ENCODE measurements around the gene SMURF2. TPM values are rescaled to one million over a fixed set of nuclear protein-coding genes. Genes with fewer than 3 reads are reported as not detected.
A peak's percentile ranks its signal among the peaks of the same experiment; 100 is the strongest.

Gene SMURF2
- total and polyA plus RNA-seq, 10 donors = 5.4 to 35.7 (median 25.0) TPM

DNA sequence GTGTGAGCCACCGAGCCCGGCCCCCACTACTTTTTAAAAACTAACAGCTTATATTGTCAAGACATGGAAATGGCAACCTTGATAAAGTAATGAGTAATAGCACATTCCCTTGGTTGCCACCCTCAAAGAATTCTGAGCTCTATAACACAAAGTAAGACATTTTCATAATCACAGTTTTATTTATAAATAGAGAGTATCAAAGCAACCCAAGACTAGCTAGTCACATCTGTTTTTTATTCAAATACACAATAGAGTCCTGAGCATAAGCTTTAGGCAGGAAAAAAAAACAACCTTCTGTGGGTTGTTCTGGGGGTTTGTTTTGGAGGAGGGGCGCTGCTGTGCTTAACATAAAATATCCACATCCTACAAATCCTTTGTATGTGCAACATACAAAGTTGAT is 86.7 kb downstream of the SMURF2 start:
- TF ChIP-seq POLR2AphosphoS5 (IDR thresholded peaks at IDR 0.05) (no peak), POLR2A (IDR thresholded peaks at IDR 0.05) (no peak)
- TF ChIP-seq, protein P1, sequence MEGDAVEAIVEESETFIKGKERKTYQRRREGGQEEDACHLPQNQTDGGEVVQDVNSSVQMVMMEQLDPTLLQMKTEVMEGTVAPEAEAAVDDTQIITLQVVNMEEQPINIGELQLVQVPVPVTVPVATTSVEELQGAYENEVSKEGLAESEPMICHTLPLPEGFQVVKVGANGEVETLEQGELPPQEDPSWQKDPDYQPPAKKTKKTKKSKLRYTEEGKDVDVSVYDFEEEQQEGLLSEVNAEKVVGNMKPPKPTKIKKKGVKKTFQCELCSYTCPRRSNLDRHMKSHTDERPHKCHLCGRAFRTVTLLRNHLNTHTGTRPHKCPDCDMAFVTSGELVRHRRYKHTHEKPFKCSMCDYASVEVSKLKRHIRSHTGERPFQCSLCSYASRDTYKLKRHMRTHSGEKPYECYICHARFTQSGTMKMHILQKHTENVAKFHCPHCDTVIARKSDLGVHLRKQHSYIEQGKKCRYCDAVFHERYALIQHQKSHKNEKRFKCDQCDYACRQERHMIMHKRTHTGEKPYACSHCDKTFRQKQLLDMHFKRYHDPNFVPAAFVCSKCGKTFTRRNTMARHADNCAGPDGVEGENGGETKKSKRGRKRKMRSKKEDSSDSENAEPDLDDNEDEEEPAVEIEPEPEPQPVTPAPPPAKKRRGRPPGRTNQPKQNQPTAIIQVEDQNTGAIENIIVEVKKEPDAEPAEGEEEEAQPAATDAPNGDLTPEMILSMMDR (IDR thresholded peaks at IDR 0.05 in 8 of 11, conservative IDR thresholded peaks at IDR 0.05 in 3 of 11) = no peak
- H3K27ac ChIP-seq = no peak overlapping the region
- H3K9me3 ChIP-seq = no peaks in the 10 kb centered on the region
- intact Hi-C loops (cut with DNase I; ENCODE audit: low total_unique reads) = no loop called here
- no peak overlapping the region for H3K4me3 ChIP-seq
- DNase-seq = no peak
- no peaks in the 10 kb centered on the region for H3K27me3 ChIP-seq (replicated peaks in 1 of 7)
- 94 to 98% (median 97%) methylated on average over 3 of the region's 3 CpGs for WGBS, 5 donors
- peaks cover 0 to 75% (median 40%) of the 10 kb centered on the region in 6 donors for H3K36me3 ChIP-seq
- peaks cover 0 to 20% (median 6%) of the 10 kb centered on the region in 6 donors for H3K4me1 ChIP-seq

DNA sequence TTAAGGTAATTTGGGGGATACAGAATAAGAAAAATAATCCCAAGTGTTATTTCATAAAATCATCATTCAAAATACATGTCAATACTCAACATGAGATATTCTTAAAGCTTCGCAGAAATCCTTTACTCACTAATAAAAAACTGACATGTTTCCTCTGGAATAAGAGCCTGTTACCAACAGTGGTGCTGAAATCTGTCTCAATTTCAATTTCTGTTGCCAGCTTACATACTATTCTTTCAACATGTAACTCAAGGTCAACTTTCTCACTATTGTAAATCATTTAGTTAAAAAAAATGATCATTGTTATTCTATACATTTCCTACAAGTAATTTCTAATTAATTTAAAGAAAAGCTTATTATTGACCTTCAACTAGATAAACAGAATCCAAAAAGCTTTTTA is 87.5 kb downstream of the SMURF2 start:
- no peak for DNase-seq
- 82 to 95% (median 87%) methylated on average over 1 of the region's 1 CpG for WGBS, 5 donors
- Histone ChIP-seq H3K27ac (no peak overlapping the region), H3K9me3 (no peaks in the 10 kb centered on the region), H3K36me3 (peaks cover 0 to 75% (median 41%) of the 10 kb centered on the region in 6 donors), H3K27me3 (replicated peaks in 1 of 7) (no peaks in the 10 kb centered on the region), H3K4me3 (no peak overlapping the region), H3K4me1 (peaks cover 0 to 15% (median 6%) of the 10 kb centered on the region in 6 donors)
- intact Hi-C loops (cut with DNase I; ENCODE audit: low total_unique reads) = no loop called here
- TF ChIP-seq POLR2AphosphoS5 (IDR thresholded peaks at IDR 0.05) = no peak
- no peak for TF ChIP-seq POLR2A (IDR thresholded peaks at IDR 0.05)
- TF ChIP-seq, protein P1 (IDR thresholded peaks at IDR 0.05 in 8 of 11, conservative IDR thresholded peaks at IDR 0.05 in 3 of 11) = no peak

DNA sequence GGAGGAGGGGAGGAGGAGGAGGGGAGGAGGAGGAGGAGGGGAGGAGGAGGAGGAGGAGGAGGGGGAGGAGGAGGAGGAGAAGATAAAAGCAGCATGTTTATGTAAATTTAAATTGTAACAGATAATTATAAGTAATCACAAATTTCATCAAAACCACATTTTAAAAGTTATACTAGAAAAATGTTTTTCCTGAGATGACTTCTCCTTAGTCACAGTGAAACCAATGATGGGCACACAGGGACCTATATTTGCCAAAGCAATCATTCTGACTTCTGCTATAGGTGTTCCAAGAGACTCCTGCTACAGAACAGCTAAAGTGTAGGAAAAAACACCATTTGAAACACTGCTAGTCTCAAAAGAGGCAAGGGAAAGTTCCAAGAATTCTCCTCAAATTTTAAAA is 88.9 kb downstream of the SMURF2 start:
- intact Hi-C loops (cut with DNase I; ENCODE audit: low total_unique reads) = no loop called here
- DNase-seq = no peak

DNA sequence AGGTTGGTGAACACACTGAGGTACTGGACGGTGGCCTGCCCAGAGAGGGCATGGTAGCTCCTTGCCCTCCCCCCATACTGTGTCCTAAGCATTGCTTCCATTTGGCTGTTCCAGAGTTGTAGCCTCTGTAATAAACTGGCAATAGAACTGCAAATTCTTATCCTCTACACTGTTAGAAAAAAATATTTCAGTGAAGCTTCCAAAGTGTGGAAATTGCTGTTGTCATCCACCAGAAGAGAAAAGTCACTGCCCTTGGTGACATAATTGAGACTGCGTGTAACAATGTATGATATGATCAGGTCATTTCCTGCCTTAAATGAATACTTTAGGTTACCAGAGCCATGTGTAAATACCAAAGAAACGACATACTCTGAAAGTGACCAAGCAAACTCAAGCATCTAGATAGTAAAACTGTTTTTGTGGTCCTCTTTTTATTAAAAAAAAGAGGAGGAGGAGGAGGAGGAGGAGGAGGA is 89.4 kb downstream of the SMURF2 start:
- 34 to 50% (median 41%) methylated on average over 3 of the region's 3 CpGs for WGBS, 5 donors
- DNase-seq = no peak
- peaks cover 0 to 14% (median 5%) of the 10 kb centered on the region in 6 donors for H3K4me1 ChIP-seq
- no peak for TF ChIP-seq POLR2A (IDR thresholded peaks at IDR 0.05)
- TF ChIP-seq POLR2AphosphoS5 (IDR thresholded peaks at IDR 0.05) = no peak
- TF ChIP-seq, protein P1 (IDR thresholded peaks at IDR 0.05 in 8 of 11, conservative IDR thresholded peaks at IDR 0.05 in 3 of 11) = no peak
- H3K27me3 ChIP-seq (replicated peaks in 1 of 7) = no peaks in the 10 kb centered on the region
- no peak overlapping the region for H3K4me3 ChIP-seq
- intact Hi-C loops (cut with DNase I; ENCODE audit: low total_unique reads) = no loop called here
- peaks cover 0 to 76% (median 43%) of the 10 kb centered on the region in 6 donors for H3K36me3 ChIP-seq
- no peaks in the 10 kb centered on the region for H3K9me3 ChIP-seq
- peak overlapping the region in 6 of 8 donors; percentile 14 to 61 (median 48) for H3K27ac ChIP-seq

More for the DNA sequence above, 88.9 kb downstream of the SMURF2 start:
- Histone ChIP-seq H3K4me1 (peaks cover 0 to 14% (median 5%) of the 10 kb centered on the region in 6 donors), H3K27ac (peak overlapping the region in 5 of 8 donors; percentile 20 to 59 (median 36)), H3K4me3 (no peak overlapping the region), H3K27me3 (replicated peaks in 1 of 7) (no peaks in the 10 kb centered on the region), H3K9me3 (no peaks in the 10 kb centered on the region), H3K36me3 (peaks cover 0 to 76% (median 45%) of the 10 kb centered on the region in 6 donors)
- no peak for TF ChIP-seq POLR2A (IDR thresholded peaks at IDR 0.05)
- TF ChIP-seq POLR2AphosphoS5 (IDR thresholded peaks at IDR 0.05) = no peak
- TF ChIP-seq, protein P1 (IDR thresholded peaks at IDR 0.05 in 8 of 11, conservative IDR thresholded peaks at IDR 0.05 in 3 of 11) = no peak

Measured in spleen (tissue), 11 donors.